Measurements from ENCODE around the gene GLP1R. TPM values are rescaled to one million over a fixed set of nuclear protein-coding genes. Genes with fewer than 3 reads are reported as not detected.

Gene GLP1R
- total RNA-seq, 1 donor from 2014 or later, result 4.3 TPM

DNA sequence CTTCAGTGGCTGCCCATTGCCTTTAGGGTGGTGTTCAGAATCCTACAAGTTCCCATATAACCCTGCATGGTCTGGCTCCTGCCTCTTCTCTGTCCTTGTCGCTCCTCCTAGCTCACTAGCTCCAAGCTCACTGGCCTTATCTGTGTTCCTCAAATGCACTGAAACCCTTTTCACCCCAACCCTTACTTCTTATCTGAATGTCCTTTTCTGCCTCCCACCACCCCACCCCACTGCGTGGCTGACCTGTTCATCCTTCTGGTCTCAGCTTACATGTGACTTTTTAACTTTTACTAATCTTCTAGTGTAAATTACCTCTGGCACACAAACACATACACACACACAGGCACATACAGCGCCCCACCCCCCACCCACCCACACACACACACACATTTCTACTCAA, 41.0 kb upstream of the GLP1R start:
- Mint-ChIP-seq H3K27me3 (peaks cover 12% of the 10 kb centered on the region), H3K36me3 (no peaks in the 10 kb centered on the region), H3K9me3 (no peaks in the 10 kb centered on the region), H3K27ac (no peak overlapping the region), H3K4me1 (ENCODE audit: unreplicated experiment) (no peaks in the 10 kb centered on the region), H3K4me3 (no peak overlapping the region)
- DNase-seq (ENCODE audit: extremely low spot score, unreplicated experiment), result no peak
- TF ChIP-seq, protein P1, sequence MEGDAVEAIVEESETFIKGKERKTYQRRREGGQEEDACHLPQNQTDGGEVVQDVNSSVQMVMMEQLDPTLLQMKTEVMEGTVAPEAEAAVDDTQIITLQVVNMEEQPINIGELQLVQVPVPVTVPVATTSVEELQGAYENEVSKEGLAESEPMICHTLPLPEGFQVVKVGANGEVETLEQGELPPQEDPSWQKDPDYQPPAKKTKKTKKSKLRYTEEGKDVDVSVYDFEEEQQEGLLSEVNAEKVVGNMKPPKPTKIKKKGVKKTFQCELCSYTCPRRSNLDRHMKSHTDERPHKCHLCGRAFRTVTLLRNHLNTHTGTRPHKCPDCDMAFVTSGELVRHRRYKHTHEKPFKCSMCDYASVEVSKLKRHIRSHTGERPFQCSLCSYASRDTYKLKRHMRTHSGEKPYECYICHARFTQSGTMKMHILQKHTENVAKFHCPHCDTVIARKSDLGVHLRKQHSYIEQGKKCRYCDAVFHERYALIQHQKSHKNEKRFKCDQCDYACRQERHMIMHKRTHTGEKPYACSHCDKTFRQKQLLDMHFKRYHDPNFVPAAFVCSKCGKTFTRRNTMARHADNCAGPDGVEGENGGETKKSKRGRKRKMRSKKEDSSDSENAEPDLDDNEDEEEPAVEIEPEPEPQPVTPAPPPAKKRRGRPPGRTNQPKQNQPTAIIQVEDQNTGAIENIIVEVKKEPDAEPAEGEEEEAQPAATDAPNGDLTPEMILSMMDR (conservative IDR thresholded peaks at IDR 0.05), result no peak

DNA sequence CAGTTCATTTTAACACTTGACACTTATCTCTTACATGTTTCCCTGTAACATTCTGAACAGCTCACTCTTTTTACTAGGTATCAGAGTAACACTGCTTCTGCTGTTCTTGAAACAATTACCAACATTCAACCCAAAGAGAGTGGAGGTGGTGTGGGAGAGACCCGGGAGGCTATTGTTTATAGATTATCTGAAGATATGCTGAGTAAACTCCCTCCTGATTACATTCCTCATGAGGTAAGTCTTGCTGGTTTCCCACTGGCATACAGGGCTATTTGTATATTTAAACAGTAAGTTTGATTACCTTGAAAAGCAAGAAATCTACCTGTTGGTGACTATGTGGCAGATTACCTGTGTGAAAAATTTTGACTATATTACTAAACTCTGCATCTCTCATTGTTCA, 39.8 kb upstream of the GLP1R start:
- TF ChIP-seq, protein P1 (conservative IDR thresholded peaks at IDR 0.05), result no peak
- H3K4me3 Mint-ChIP-seq, result no peak overlapping the region
- H3K4me1 Mint-ChIP-seq (ENCODE audit: unreplicated experiment), result no peaks in the 10 kb centered on the region
- DNase-seq (ENCODE audit: extremely low spot score, unreplicated experiment), result no peak
- no peaks in the 10 kb centered on the region for H3K36me3 Mint-ChIP-seq
- H3K27me3 Mint-ChIP-seq, result peaks cover 17% of the 10 kb centered on the region
- no peak overlapping the region for H3K27ac Mint-ChIP-seq
- no peaks in the 10 kb centered on the region for H3K9me3 Mint-ChIP-seq

DNA sequence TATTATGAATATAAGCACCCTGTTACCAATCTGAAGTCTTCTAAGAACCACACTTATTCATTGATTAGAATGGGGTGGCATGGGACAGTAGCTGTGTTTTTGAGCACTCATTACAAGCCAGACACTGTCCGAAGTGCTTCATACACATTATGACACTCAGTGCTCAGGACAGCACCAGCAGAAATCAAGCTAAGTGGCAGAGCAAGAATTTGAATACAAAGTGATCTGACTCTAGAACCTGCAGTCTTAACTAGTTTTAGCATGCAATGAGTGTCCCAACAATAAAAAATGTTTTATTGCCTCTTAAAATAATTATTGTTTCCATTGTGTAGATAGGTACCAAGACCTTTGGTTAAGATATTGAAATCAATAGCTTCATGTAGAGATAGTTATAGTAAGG, 39.1 kb upstream of the GLP1R start:
- TF ChIP-seq, protein P1 (conservative IDR thresholded peaks at IDR 0.05), result no peak
- no peak for DNase-seq (ENCODE audit: extremely low spot score, unreplicated experiment)
- Mint-ChIP-seq H3K4me3 (no peak overlapping the region), H3K36me3 (no peaks in the 10 kb centered on the region), H3K9me3 (peaks cover 2% of the 10 kb centered on the region), H3K27me3 (peaks cover 17% of the 10 kb centered on the region), H3K27ac (no peak overlapping the region), H3K4me1 (ENCODE audit: unreplicated experiment) (no peaks in the 10 kb centered on the region)

DNA sequence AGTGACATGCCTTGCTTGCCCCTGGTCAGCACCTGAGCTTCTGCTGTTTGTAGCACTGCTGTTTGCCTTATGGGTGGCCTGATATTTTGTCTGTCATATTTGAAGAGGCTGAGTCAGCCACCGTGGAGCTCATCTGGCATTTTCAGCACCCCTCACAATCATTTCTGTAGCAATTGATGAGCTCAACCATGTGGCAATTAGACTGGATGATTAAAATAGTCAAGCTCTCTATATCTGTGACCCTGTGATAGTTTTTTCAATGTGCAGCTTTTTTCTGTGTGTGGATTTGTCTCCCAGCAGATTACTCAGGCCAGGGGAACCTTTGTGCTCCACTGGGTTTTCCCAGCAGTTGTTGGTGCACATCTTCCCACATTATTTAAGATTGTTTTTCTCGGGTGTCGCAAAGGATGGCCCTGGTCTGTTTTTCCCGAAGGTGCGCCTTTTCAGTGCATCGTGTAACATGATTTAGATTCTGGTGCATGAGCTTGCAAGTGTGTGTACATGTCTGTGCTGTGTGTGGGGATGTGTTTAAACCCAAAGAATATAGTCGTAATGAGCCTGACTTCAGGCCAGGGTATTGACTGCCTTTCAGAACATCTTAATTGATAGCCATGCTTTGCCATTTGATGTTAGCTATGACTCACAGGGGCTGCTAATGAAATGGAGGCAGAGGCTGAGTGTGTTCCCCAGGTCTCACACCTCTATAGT, 31.6 kb upstream of the GLP1R start:
- peaks cover 15% of the 10 kb centered on the region for H3K27me3 Mint-ChIP-seq
- H3K4me1 Mint-ChIP-seq (ENCODE audit: unreplicated experiment), result peaks cover 8% of the 10 kb centered on the region
- no peak for DNase-seq (ENCODE audit: extremely low spot score, unreplicated experiment)
- no peaks in the 10 kb centered on the region for H3K36me3 Mint-ChIP-seq
- peaks cover 7% of the 10 kb centered on the region for H3K9me3 Mint-ChIP-seq
- H3K4me3 Mint-ChIP-seq, result no peak overlapping the region
- TF ChIP-seq, protein P1 (conservative IDR thresholded peaks at IDR 0.05), result no peak
- H3K27ac Mint-ChIP-seq, result no peak overlapping the region

DNA sequence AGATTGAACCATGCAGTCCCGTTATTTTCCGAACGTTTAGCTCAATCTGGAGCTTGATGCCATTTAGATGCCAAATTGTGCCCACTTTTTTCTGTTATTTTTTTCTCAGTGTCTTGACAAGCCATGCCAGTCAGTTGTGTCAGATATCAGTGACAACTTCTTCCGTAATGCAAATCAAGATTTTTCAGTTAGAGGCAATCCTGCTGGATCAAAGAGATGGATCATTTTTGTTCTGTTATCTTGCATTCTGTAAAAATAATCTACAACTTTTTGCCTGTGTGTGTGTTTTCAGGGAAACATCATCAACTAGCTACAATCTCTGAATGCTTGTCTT, 31.1 kb upstream of the GLP1R start:
- peaks cover 8% of the 10 kb centered on the region for H3K4me1 Mint-ChIP-seq (ENCODE audit: unreplicated experiment)
- TF ChIP-seq, protein P1 (conservative IDR thresholded peaks at IDR 0.05), result no peak
- H3K27ac Mint-ChIP-seq, result no peak overlapping the region
- H3K9me3 Mint-ChIP-seq, result peaks cover 7% of the 10 kb centered on the region
- peaks cover 15% of the 10 kb centered on the region for H3K27me3 Mint-ChIP-seq
- DNase-seq (ENCODE audit: extremely low spot score, unreplicated experiment), result no peak
- no peaks in the 10 kb centered on the region for H3K36me3 Mint-ChIP-seq
- no peak overlapping the region for H3K4me3 Mint-ChIP-seq
